Peyer's patch (tissue), 4 donors: ENCODE results near the gene HK3.

Source experiments
- POLR2A ChIP-seq, 2 donors: fragments of 450-650 bp; IDR thresholded peaks; one replicate each; pipeline ENCODE4 v1.5.1; 2017; ENCODE audit warnings: antibody characterized with exemption in 2 of 2, mild to moderate bottlenecking in 2 of 2, moderate library complexity in 2 of 2
- TF ChIP-seq, protein P1 (sequence below), 6 experiments: fragments of 450-650 bp in 4 of 6; fragments of 200-600 bp in 2 of 6; sonication (generic) in 1 of 6; IDR thresholded peaks; one replicate each; pipeline ENCODE4 v1.5.1; 2017 to 2019; ENCODE audit warnings: antibody characterized with exemption in 6 of 6, mild to moderate bottlenecking in 3 of 6, moderate library complexity in 1 of 6

DNA sequence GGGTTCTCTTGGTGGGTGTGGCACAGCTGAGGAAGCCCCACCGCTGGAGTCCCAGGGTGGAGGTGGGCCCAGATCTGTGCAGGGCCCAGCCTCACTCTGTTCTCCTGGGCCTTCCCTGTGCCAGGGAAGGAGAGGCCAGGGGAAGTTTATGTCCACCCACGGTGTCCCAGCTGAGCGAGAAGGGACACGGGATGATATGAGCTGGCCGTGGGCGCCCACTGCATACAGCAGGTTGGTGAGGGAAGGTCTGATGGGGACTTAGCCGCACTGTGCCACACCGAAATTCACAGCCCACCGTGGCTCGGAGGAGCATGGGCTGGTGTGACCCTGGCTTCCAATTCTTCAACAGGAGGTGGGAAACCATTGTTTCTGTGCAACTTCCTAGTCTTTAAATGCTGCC lies 54.9 kb downstream of the HK3 start:
- TF ChIP-seq, protein P1, sequence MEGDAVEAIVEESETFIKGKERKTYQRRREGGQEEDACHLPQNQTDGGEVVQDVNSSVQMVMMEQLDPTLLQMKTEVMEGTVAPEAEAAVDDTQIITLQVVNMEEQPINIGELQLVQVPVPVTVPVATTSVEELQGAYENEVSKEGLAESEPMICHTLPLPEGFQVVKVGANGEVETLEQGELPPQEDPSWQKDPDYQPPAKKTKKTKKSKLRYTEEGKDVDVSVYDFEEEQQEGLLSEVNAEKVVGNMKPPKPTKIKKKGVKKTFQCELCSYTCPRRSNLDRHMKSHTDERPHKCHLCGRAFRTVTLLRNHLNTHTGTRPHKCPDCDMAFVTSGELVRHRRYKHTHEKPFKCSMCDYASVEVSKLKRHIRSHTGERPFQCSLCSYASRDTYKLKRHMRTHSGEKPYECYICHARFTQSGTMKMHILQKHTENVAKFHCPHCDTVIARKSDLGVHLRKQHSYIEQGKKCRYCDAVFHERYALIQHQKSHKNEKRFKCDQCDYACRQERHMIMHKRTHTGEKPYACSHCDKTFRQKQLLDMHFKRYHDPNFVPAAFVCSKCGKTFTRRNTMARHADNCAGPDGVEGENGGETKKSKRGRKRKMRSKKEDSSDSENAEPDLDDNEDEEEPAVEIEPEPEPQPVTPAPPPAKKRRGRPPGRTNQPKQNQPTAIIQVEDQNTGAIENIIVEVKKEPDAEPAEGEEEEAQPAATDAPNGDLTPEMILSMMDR (IDR thresholded peaks at IDR 0.05) = no peak
- no peak for TF ChIP-seq POLR2A (IDR thresholded peaks at IDR 0.05)
